Measurements from ENCODE around the gene TXNDC15.
"Not testable (repeated sequence)": the region's sequence is repeated elsewhere in the genome, so short reads cannot be mapped to it uniquely, and the experiment has no call there.

Gene TXNDC15

DNA sequence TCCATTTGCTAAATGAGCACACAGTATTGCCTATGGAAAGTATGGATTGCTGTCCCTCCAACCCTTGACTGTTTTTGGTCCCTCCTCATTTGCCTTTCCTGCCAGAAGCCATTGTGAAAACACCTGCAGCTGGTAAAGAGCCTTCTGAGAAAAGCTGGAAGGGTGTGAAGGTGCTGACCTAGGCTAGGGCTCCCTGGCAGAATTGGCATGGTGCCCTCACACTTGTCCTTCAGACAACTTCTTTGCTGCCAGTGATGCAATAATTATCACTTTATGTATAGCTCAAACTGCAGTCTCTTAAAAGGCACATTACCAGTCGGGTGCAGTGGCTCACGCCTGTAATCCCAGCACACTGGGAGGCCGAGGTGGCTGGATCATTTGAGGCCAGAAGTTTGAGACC lies 4.2 kb downstream of the TXNDC15 start:
- DNase-seq = no peak

DNA sequence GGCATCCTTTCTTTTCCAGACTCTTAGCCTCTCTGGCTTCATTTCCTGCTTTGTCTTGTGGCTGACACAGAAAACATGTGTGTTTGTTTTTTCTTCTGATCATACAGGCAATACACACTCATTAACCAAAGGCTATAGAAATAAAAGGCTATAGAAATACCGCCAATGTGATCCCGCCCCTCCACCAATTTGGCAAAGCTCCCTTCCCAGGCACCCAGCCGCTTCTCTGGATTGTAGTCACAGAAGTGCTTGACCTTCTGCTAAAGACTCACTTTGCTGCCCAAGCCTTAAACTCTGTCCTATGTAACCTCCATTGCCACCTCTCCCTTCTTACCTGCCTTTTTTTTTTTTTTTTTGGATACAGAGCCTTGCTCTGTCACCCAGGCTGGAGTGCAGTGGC lies 5.3 kb downstream of the TXNDC15 start:
- no peak for DNase-seq

DNA sequence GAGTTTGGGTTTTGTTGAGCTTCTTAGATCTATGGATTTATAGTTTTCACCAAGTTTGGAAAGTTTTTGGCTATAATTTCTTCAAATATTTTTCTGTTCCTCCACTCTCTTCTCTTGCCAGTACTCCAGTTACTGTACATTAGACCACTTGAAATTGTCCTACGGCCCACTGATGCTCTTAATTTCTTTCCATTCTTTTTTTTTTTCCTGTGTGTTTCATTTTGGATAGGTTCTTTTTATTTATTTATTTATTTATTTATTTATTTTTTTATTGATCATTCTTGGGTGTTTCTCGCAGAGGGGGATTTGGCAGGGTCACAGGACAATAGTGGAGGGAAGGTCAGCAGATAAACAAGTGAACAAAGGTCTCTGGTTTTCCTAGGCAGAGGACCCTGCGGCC lies 6.8 kb downstream of the TXNDC15 start:
- not testable (repeated sequence) for DNase-seq

DNA sequence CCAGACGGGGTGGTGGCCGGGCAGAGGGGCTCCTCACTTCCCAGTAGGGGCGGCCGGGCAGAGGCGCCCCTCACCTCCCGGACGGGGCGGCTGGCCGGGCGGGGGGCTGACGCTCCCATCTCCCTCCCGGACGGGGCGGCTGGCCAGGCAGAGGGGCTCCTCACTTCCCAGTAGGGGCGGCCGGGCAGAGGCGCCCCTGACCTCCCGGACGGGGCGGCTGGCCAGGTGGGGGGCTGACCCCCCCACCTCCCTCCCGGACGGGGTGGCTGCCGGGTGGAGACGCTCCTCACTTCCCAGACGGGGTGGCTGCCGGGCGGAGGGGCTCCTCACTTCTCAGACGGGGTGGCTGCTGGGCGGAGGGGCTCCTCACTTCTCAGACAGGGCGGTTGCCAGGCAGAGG lies 7.5 kb downstream of the TXNDC15 start:
- DNase-seq = not testable (repeated sequence)

DNA sequence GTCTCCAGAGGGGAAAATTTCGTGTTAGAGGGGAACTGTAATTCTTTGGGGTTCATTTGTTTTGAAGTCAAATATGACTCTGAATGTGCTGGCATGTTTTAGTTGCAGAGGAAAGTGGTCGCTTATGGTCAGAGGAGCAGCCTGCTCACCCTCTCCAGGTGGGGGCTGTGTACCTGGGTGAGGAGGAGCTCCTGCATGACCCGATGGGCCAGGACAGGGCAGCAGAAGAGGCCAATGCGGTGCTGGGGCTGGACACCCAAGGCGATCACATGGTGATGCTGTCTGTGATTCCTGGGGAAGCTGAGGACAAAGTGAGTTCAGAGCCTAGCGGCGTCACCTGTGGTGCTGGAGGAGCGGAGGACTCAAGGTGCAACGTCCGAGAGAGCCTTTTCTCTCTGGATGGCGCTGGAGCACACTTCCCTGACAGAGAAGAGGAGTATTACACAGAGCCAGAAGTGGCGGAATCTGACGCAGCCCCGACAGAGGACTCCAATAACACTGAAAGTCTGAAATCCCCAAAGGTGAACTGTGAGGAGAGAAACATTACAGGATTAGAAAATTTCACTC lies 13.5 kb downstream of the TXNDC15 start:
- DNase-seq = no peak

DNA sequence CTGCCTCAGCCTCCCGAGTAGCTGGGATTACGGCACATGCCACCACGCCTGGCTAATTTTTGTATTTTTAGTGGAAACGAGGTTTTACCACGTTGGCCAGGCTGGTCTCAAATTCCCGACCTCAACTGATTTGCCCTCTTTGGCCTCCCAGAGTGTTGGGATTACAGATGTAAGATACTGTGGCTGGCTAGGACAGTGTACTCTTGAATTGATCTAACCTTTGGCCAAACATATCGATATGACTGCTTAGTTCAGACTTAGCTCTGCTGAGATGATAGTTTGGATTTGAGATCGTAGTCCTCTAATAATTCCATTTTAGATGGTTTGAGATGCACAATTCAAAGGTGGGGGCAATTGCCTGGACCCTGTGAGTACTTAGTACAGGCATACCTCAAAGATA lies 15.2 kb downstream of the TXNDC15 start:
- DNase-seq = no peak

DNA sequence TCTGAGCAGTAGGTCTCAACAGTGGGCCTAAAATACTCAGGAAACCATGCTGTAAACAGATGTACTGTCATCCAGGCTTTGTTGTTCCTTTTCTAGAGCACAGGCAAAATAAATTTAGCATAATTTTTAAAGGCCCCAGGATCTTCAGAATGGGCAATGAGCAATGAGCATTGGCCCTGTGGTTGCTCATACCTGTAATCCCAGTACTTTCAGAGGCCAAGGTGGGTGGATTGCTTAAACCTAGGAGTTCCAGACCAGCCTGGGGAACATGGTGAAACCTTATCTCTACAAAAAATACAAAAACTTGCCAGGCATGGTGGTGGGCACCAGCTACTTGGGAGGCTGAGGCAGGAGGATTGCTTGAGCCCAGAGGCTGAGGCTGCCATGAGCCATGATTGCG lies 17.3 kb downstream of the TXNDC15 start:
- DNase-seq = no peak

DNA sequence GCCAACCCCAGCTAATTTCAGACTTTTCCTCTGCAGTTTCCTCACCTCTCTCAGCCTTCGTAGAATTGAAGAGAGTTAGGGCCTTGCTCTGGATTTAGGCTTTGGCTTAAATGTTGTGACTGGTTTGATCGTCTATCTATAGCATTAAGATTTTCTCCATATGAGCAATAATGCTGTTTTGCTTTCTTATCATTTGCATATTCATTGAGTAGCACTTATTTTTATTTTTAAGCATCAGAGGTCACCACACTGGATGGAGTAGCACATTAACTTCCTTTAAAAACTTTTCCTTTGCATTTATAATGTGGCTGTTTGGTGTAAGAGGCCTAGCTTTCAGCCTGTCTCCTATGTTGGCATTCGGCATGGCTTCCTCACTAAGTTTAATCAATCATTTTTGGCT lies 18.1 kb downstream of the TXNDC15 start:
- no peak for DNase-seq

DNA sequence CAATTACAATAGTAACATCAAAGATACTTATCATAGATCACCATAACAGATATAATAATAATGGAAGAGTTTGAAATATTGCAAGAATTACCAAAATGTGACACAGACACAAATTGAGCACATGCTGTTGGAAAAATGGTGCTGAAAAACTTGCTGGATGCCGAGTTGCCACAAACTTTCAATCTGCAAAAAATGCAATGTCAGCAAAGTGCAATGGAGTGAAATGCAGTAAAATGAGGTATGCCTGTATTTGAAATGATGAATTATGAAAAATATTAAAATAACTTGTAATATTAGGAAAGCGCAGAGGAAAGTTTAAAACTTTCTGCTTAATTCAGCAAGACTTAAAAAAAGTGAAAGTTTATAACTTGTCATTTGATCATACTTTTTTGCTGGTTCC lies 18.8 kb downstream of the TXNDC15 start:
- DNase-seq = no peak

DNA sequence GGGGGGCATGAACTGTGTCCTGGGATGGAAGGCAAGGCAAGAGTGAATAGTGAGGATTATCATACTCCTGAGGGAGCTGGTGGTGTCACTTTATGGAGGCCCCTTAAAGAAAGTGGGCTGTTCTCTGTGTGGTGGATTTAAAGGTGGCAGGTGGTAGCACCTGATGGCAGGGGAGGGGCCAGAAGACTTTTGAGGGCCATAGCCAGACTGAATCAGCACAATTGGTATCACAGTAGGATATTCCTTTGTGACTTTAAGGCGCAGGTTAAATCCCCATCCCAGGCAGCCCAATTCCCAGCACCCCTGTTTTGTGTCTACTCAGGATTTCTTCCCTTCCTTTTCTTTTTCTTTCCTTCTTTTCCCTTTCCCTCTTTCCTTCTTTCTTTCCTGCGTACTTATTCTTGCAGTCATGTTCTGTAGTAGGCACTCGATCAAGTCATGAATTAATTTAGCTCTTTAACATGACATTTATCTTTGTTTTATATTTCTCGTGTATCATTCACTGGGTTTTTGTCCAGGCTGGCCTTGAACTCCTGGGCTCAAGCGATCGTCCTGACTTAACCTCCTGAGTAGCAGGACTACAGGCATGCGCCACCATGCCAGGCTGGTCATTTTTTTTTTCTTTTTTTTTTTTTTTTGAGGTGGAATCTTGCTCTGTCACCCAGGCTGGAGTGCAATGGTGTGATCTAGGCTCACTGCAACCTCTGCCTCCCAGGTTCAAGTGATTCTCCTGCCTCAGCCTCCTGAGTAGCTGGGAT lies 19.8 kb downstream of the TXNDC15 start:
- DNase-seq = no peak

DNA sequence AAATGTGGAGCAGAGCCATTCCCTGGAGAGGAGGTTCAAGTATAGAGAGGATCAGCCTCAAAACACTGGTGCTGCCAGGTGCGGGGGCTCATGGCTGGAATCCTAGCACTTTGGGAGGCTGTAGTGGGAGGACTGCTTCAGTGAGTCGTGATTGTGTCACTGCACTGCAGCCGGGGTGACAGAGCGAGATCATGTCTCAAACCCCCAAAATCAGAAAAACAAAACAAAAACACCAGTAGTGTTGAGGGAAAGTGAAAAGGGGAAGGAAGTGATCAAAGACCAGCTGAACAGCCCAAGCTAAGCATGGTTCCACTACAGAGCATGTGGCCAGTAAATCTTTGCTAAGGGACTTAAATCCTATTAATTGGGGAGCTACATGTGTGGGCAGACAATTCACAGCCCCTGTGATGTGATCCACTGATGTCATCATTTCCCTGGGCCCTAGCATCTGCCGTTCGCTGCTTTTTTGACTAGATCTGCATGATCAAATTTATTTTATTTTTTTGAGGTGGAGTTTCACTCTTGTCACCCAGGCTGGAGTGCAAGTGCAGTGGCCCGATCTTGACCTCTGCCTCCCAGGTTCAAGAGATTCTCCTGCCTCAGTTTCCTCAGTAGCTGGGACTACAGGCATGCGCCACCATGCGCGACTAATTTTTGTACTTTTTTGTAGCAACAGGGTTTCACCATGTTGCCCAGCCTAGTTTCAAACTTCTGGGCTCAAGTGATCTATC lies 28.1 kb downstream of the TXNDC15 start:
- DNase-seq = no peak

DNA sequence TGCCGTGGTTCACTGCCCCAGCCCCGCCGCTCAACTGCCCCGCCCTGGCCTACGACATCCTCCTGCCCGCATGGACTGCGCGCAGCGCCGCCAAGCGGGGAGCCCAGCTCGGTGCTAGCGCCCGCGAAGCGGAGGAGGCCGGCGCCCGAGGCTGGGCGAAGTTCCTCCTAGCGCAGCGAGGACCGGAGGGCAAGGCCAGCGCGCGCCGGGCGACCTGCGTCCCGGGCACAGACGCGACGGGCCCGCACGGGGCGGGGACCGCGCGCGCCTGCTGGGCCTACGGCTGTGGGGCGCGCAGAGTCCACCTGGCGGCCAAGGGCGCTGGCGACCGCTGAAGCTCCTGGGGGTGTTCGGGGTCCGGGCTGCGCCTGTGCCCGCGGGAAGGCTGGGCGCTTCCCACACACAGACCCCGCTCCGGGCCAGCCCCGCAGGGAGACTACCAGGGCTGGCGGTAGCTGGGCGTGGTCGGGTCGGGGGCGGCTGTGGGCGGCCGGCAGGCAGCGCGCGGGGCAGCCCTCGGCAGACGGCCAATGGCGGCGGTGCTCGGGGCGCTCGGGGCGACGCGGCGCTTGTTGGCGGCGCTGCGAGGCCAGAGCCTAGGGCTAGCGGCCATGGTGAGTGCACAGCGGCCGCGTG lies 30.6 kb downstream of the TXNDC15 start, which contains the start of gene PCBD2:
PCBD2 (plus strand) TSS at position 522 of the 636 bp plus-strand sequence; CDS start at position 531, 9 bp downstream.
- DNase-seq = peak; percentile 73 to 89

DNA sequence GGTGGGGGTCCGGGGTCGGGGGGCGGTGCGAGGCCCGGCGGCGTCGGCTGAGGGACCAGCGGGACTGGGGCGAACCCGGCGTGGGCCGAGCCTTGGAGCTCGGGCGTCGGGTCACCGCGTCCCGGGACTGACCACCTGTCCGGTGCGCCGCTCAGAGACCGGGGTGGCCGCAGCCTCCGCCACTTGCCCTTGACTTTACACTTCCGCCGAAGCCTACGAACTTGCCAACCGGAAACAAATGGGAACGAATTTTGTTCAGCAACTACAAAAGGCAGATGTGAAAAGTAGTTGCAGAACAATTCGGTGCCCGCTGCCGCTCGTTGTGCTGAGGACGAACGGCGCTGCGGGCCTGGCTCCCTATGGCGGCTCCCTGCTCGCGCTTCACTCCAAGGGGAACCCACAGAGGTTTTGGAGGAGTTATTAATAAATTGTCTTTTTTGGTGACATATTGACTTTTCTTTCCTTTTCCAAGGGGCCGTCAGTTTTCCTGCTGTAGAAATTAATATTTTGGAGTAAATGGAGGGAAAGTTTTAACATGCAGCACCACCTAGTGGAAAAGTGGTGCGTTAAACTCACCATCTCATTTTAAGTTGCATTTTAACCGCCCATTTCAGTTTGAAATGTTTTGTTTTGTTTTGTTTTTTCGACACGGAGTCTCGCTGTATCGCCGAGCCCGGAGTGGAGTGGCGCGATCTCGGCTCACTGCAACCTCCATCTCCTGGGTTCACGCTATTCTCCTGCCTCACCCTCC lies 31.2 kb downstream of the TXNDC15 start:
- DNase-seq = peak; percentile 60 to 92

DNA sequence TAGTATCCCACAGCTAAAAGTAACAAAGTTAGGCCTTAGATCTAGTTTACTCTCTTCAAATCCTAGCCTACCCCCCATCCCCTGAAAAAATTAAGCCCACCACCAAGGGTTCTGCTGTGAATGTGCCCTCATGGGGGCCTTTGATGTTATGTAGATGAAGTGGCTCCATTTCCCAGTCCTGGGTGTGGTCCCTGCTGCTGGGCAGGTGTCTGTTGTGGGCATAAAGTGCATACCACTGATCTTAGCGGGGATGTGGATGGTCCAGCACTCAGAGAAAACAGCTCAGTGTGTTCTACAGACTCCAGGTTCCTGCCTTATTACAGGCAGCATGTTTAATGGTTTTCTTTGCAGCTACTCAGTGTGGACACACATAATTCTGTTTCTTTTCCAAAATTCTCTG lies 32.6 kb downstream of the TXNDC15 start:
- DNase-seq = no peak

DNA sequence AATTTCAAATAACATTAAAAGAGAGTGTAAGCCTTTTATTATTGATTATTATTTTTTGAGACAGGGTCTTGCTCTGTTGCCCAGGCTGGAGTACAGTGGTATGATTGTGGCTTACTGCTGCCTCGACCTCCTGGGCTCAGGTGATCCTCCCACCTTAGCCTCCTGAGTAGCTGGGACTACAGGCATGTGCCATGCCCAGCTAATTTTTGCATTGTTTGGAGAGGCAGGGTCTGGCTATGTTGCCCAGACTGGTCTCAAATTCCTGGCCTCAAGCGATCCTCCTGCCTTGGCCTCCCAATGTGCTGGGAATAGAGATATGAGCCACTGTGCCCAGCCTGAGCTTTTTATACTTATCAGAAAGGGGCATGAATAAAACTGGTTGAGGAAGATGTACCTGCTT lies 36.6 kb downstream of the TXNDC15 start:
- DNase-seq = not testable (repeated sequence)

DNA sequence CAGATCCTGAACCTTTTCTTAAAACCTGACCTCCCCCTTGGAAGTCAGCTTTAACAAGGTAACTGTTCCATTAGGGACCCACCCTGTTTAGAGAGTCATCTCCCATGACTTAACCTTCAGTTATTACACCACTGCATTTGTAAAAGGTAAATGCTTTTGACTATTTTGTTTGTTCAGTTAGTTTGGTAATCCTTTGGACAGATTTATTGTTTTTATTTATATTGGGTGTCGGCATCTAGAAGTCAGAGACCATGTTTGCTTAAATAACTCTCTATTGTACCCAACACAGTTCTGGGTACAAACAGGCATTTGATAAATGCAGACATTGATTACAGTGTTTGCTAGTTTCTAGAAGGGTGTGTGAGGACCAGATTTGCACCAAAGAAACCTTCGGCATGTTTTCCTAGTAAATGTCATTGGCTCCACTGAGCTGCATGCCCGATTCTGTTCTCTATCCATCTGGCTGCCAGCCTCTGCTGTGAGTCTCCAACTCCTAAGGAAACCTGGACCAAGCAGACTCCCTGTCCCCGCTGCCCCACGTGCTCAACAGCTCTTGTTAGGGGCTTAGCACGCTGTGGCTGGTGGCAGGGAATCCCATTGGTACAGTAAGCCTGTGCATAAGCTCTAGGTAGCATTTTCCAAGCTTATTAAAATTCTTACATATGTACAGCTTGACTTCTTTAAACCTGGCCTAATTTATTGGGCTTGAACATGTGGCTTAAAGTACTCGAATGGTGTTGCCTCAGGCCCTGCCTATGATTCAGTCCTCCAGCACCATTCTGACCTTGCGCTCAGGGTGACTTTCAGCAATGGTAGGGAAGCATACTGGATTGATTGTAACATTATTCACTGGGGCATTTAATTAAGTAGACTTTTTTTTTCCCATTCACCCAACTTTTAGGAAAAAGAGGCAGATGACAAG lies 37.4 kb downstream of the TXNDC15 start:
- no peak for DNase-seq

DNA sequence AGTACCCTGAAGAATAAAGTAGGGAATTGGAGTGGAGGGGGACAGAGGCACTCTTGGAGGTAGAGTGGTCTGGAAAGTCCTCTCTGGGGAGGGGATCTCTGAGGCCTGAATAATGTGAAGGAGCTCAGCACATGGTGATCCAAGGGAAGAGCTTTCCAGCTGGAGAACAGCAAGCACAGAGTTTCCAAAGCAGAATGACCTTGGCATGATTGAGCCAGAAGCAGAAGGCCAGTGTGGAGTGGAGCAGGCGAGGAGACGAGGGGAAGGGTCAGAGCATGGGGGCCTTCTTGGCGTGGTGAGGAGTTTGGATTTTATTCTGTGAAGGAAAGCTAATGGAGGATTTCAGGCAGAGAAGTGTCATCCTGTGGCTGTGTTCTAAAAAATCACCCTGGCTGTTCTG lies 39.1 kb downstream of the TXNDC15 start:
- DNase-seq = no peak

DNA sequence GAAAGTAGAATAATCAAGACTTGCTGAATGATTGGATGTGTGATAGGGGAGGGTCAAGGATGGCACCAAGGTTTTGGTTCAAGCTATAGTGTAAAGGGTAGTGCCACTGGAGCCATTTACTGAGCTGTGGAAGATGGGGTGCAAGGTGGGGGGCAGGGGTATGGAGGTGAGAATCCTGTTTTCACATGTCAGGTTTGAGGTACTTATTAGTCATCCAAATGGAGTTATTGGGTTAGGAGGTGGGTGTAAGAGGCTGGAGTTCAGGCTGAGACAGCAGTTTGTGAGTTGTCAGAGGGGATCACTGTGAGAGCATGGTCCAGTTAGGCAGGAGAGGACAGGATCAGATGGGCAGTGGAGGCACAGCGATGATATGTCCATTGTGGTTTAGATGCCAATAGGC lies 39.6 kb downstream of the TXNDC15 start:
- no peak for DNase-seq

DNA sequence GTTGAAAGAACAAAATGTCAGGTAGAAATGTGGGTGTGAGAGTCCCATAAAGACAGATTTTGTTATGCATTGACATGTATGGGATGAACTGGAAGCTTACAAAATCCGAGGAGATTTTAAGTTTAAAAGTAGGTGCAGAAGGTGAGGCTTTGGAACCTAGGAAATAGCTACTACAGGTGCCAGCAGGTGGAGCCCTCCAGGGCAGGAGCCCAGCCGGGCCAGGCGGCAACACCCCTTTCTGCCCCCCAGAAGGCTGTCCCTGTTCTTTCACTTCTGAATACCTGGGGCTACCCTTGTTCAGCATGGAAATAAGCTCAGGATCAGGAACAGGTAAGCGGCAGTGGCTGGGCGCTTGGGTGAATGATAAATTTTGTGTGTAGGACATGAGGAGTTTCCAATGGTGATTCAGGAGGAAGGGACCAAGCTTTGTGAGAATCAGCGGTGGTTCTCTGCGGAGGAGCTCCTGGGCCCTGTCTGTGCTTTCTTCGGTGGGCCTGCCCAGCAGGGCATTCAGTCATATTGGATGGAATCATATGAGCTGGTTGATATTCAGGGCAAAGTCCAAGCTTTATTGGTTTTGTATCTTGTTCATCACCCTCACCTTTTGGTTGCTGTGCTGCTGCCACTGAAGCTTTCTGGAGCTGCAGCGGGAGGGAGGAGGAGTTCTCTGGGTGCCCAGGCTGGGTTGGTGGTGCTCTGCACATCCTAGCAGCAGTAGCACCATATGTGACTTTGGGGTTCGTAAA lies 43.1 kb downstream of the TXNDC15 start:
- peak in 1 of 2 experiments; percentile 16 for DNase-seq

DNA sequence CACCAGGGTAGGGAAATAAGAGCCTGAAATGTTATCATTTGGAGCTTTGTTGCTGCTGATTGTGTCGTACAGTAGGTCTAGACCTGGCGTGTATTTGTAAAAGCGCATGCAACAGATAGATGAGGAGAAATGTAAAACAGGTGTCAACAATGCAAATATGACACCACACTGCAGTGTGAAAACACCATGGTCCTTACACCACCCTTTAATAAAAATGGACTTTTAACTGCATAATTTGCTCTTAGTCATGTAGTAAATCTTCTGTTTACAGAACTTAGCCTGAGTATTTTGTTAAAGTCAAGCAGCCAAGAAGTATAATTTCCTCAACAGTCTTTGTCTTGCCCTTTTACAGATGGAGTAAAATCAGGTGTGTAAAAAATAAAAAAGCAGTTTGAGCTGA lies 44.7 kb downstream of the TXNDC15 start:
- no peak for DNase-seq

Measured in SW 1271 (cell line).